Thoracic aorta (tissue), 2 donors: ENCODE data around the gene SLC35F1. TPM values are rescaled to one million over a fixed set of nuclear protein-coding genes. Genes with fewer than 3 reads are reported as not detected.
A peak's percentile ranks its signal among the peaks of the same experiment; 100 is the strongest.

ENCODE experiments used
- ATAC-seq: fragments of 150-250 bp; one replicate; pipeline ENCODE4 v1.8.0; 2017; ENCODE audit warnings: low read depth; ENCODE audit not compliant: insufficient number of reproducible peaks, low FRiP score
- DNase-seq: peaks from one replicate; pipeline ENCODE4 v3.0.0-alpha.2; 2020; ENCODE audit warnings: low spot score
- H3K27ac ChIP-seq, 2 donors: fragments of 200-600 bp; sonication (generic); 1 replicate in 1 of 2; 2 replicates in 1 of 2; pipeline ENCODE4 v1.5.1; 2016; ENCODE audit warnings: mild to moderate bottlenecking in 2 of 2, moderate library complexity in 2 of 2
- H3K27me3 ChIP-seq: fragments of 200-600 bp; sonication (generic); replicated peaks from 2 replicates; pipeline ENCODE4 v1.6.0; 2016; ENCODE audit warnings: mild to moderate bottlenecking; ENCODE audit not compliant: insufficient read depth
- H3K36me3 ChIP-seq: fragments of 200-600 bp; sonication (generic); one replicate; pipeline ENCODE4 v1.5.1; 2016
- H3K4me1 ChIP-seq, 2 donors: fragments of 200-600 bp; sonication (generic); 1 replicate in 1 of 2; 2 replicates in 1 of 2; pipeline versions ENCODE4 v1.5.1 to v1.6.0; 2016; ENCODE audit warnings: low read depth in 2 of 2, mild to moderate bottlenecking in 1 of 2; ENCODE audit not compliant: control insufficient read depth in 1 of 2
- H3K4me3 ChIP-seq: fragments of 200-600 bp; sonication (generic); 2 replicates; pipeline ENCODE4 v1.5.1; 2016; ENCODE audit warnings: mild to moderate bottlenecking
- H3K9me3 ChIP-seq: fragments of 200-600 bp; sonication (generic); 2 replicates; pipeline ENCODE4 v1.5.1; 2016
- CTCF ChIP-seq: fragments of 200-600 bp; sonication (generic); IDR thresholded peaks from one replicate; pipeline ENCODE4 v1.5.1; 2019; ENCODE audit warnings: antibody characterized with exemption
- total RNA-seq, 2 donors: library from RNA; depleted of rRNA; stranded (reverse); fragments of >200 nt; gene quantifications; one replicate each; pipeline versions ENCODE4 v1.1.0 to v1.2.3, GENCODE V29; 2016

Gene SLC35F1
- total RNA-seq, 2 donors from 2014 or later, result 0.81 to 3.0 TPM

- DNase-seq (no peak), ATAC-seq (no peak)
- H3K27ac ChIP-seq, result peak overlapping the region; percentile 88 to 96
- no peak for TF ChIP-seq CTCF
- H3K9me3 ChIP-seq, result no peaks in the 10 kb centered on the region
- no peaks in the 10 kb centered on the region for H3K36me3 ChIP-seq
- H3K4me3 ChIP-seq, result no peak overlapping the region
- H3K27me3 ChIP-seq, result no peaks in the 10 kb centered on the region
- peaks cover 33 to 72% of the 10 kb centered on the region in 2 donors for H3K4me1 ChIP-seq
Measured at GRCh38 chr6:118294906-118295305, 387.8 kb downstream of the SLC35F1 start.

- ATAC-seq (no peak), DNase-seq (no peak)
- Histone ChIP-seq H3K9me3 (no peaks in the 10 kb centered on the region), H3K36me3 (no peaks in the 10 kb centered on the region), H3K4me1 (peaks cover 33 to 72% of the 10 kb centered on the region in 2 donors), H3K27ac (peak overlapping the region; percentile 88 to 96), H3K27me3 (no peaks in the 10 kb centered on the region), H3K4me3 (no peak overlapping the region)
- no peak for TF ChIP-seq CTCF
Measured at GRCh38 chr6:118295336-118295735, 388.3 kb downstream of the SLC35F1 start.

- Histone ChIP-seq H3K9me3 (no peaks in the 10 kb centered on the region), H3K36me3 (no peaks in the 10 kb centered on the region), H3K4me1 (peaks cover 33 to 72% of the 10 kb centered on the region in 2 donors), H3K27ac (peak overlapping the region; percentile 88 to 96), H3K27me3 (no peaks in the 10 kb centered on the region), H3K4me3 (no peak overlapping the region)
- no peak for TF ChIP-seq CTCF
- ATAC-seq, result peak; percentile 66
- no peak for DNase-seq
Measured at GRCh38 chr6:118296129-118296901, 389.3 kb downstream of the SLC35F1 start.

- Histone ChIP-seq H3K27me3 (no peaks in the 10 kb centered on the region), H3K4me1 (peaks cover 33 to 65% of the 10 kb centered on the region in 2 donors), H3K9me3 (no peaks in the 10 kb centered on the region), H3K27ac (peak overlapping the region; percentile 78 to 81), H3K36me3 (no peaks in the 10 kb centered on the region), H3K4me3 (no peak overlapping the region)
- TF ChIP-seq CTCF, result no peak
- ATAC-seq, result no peak
- no peak for DNase-seq
Measured at GRCh38 chr6:118297821-118298220, 390.8 kb downstream of the SLC35F1 start.

GRCh38 chr6:118298476-118299427, 391.7 kb downstream of the SLC35F1 start:
- Histone ChIP-seq H3K4me1 (peaks cover 33 to 55% of the 10 kb centered on the region in 2 donors), H3K27me3 (no peaks in the 10 kb centered on the region), H3K4me3 (no peak overlapping the region), H3K9me3 (no peaks in the 10 kb centered on the region), H3K27ac (peak overlapping the region; percentile 78 to 81), H3K36me3 (no peaks in the 10 kb centered on the region)
- no peak for ATAC-seq
- no peak for TF ChIP-seq CTCF
- DNase-seq, result no peak
